Natural killer cell (primary cell): Measurements from ENCODE around the gene SGCA. TPM values are rescaled to one million over a fixed set of nuclear protein-coding genes. Genes with fewer than 3 reads are reported as not detected.

Experiments
- ATAC-seq, 3 donors: fragments of 150-1000 bp in 2 of 3; fragments of 200-7000 bp in 1 of 3; cut with Tn5 transposase; 1 replicate in 1 of 3; 2 replicates in 2 of 3; pipeline ENCODE4 v1.10.0; 2021; ENCODE audit warnings: mild to moderate bottlenecking in 2 of 3, moderate library complexity in 2 of 3
- DNase-seq, 2 donors: peaks; one replicate each; pipeline versions ENCODE4 v3.0.0 to v3.0.0-alpha.2; 2013 to 2021; ENCODE audit warnings: mixed read lengths in 1 of 2
- H3K27ac ChIP-seq: one replicate; pipeline ENCODE4 v1.5.1; 2013; ENCODE audit warnings: mild to moderate bottlenecking, low read length
- H3K27me3 ChIP-seq: one replicate; pipeline ENCODE4 v1.6.1; 2013; ENCODE audit warnings: low read length; ENCODE audit not compliant: control insufficient read depth, insufficient read depth
- H3K36me3 ChIP-seq: one replicate; pipeline ENCODE4 v1.6.1; 2013; ENCODE audit warnings: low read length; ENCODE audit not compliant: control insufficient read depth, insufficient read depth
- H3K4me1 ChIP-seq: one replicate; pipeline ENCODE4 v1.6.1; 2013; ENCODE audit warnings: low read length; ENCODE audit not compliant: control insufficient read depth, insufficient read depth
- H3K4me3 ChIP-seq: one replicate; pipeline ENCODE4 v1.5.1; 2013; ENCODE audit warnings: low read length
- H3K9me3 ChIP-seq: one replicate; pipeline ENCODE4 v1.6.1; 2013; ENCODE audit warnings: low read length; ENCODE audit not compliant: control insufficient read depth, insufficient read depth
- H3K27ac Mint-ChIP-seq, 2 donors: one replicate each; pipeline ENCODE4 v1.8.0; 2022; ENCODE audit warnings: mild to moderate bottlenecking in 2 of 2, mixed read lengths in 2 of 2, moderate library complexity in 1 of 2
- H3K27me3 Mint-ChIP-seq, 2 donors: one replicate each; pipeline ENCODE4 v1.8.0; 2022; ENCODE audit warnings: low read depth in 2 of 2, mixed read lengths in 2 of 2
- H3K36me3 Mint-ChIP-seq: one replicate; pipeline ENCODE4 v1.8.0; 2022; ENCODE audit warnings: mixed read lengths
- H3K4me1 Mint-ChIP-seq, 2 donors: one replicate each; pipeline ENCODE4 v1.8.0; 2022; ENCODE audit warnings: mixed read lengths in 2 of 2
- H3K4me3 Mint-ChIP-seq: one replicate; pipeline ENCODE4 v1.8.0; 2022; ENCODE audit warnings: mild to moderate bottlenecking, moderate library complexity, mixed read lengths
- H3K9me3 Mint-ChIP-seq, 2 donors: one replicate each; pipeline ENCODE4 v1.8.0; 2022; ENCODE audit warnings: mixed read lengths in 2 of 2
- WGBS: methylation state at CpG from one replicate; pipeline ENCODE4 v1.1.7; 2013; ENCODE audit warnings: missing lambda C conversion rate; ENCODE audit not compliant: insufficient coverage; 5-methylcytosine and 5-hydroxymethylcytosine counted together
- intact Hi-C: fragments of 100-400 bp; cut with micrococcal nuclease; formaldehyde crosslinking; loops from one replicate; pipeline ENCODE4 v1.14.2; 2022
- total RNA-seq, 4 donors: library from RNA; stranded (reverse); fragments of 120-200 nt in 1 of 4; gene quantifications; one replicate each; pipeline versions ENCODE4 v1.2.3 to v1.2.4, GENCODE V29; 2013 to 2022
- TF ChIP-seq, protein P1 (sequence below): fragments of 200-600 bp; IDR thresholded peaks from one replicate; pipeline ENCODE4 v1.8.0; 2022; ENCODE audit warnings: antibody characterized with exemption

SGCA gene
- total RNA-seq, 3 donors from 2014 or later (not counting 1 experiment from before 2014, with no cell fraction given) = not detected

DNA sequence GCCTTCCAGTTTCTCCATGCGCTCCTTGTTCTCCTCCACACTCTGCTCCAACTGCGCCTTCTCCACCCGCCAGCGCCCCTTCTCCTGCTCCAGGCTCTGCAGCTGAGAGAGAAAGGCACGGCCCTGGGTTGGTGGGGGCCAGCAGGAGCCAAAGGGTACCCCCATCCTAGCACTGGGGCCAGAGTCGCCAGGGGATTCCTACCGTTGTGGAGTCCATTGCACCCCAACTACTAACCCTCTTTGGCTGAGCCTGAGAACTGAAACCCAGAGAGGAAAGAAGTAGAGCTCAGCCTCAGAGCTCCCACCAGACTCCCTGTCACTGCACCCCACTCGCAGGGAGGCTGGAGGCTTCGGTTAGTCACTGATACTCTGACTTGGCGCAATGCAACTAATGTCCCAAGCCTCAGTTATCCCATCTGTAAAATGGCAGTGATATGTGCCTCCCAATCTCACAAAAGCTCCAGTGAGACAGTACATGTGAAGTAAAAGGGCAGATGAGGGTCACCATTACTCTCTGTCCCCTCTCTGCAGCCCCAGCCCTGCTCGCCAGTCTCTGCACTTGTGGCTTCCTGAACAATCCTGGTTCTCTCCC lies 29.6 kb upstream of the SGCA start:
- Histone ChIP-seq H3K4me3 (no peak overlapping the region), H3K27ac (no peak overlapping the region), H3K27me3 (no peaks in the 10 kb centered on the region), H3K4me1 (peaks cover 20% of the 10 kb centered on the region), H3K36me3 (peaks cover 69% of the 10 kb centered on the region), H3K9me3 (no peaks in the 10 kb centered on the region)
- intact Hi-C loops = no loop called here
- ATAC-seq (no peak), DNase-seq (no peak)
- Mint-ChIP-seq H3K36me3 (no peaks in the 10 kb centered on the region), H3K27ac (no peak overlapping the region), H3K9me3 (no peaks in the 10 kb centered on the region), H3K4me3 (no peak overlapping the region), H3K4me1 (peaks cover 23 to 55% of the 10 kb centered on the region in 2 donors), H3K27me3 (no peaks in the 10 kb centered on the region)
- 98% methylated on average over 11 of the region's 11 CpGs for WGBS
- TF ChIP-seq, protein P1, sequence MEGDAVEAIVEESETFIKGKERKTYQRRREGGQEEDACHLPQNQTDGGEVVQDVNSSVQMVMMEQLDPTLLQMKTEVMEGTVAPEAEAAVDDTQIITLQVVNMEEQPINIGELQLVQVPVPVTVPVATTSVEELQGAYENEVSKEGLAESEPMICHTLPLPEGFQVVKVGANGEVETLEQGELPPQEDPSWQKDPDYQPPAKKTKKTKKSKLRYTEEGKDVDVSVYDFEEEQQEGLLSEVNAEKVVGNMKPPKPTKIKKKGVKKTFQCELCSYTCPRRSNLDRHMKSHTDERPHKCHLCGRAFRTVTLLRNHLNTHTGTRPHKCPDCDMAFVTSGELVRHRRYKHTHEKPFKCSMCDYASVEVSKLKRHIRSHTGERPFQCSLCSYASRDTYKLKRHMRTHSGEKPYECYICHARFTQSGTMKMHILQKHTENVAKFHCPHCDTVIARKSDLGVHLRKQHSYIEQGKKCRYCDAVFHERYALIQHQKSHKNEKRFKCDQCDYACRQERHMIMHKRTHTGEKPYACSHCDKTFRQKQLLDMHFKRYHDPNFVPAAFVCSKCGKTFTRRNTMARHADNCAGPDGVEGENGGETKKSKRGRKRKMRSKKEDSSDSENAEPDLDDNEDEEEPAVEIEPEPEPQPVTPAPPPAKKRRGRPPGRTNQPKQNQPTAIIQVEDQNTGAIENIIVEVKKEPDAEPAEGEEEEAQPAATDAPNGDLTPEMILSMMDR = no peak

DNA sequence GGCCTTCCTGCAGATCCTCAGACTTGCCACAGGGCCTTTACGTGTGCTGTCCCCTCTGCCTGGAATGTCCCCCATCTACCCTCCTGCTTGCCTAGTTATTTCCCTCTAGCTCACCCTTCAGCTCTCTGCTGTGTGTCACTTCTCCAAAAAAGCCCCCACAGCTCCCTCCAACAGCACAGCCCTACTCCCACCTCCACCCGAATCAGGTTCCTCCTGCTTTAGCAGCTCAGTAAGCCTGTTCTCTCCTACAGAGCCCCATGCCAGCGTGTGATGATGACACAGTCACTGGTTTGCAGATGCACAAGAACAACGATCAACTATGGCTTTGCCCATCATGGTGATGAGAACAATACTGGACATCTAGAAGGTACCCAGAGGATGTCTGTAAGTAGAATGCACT lies 28.8 kb upstream of the SGCA start:
- Histone ChIP-seq H3K36me3 (peaks cover 73% of the 10 kb centered on the region), H3K4me3 (no peak overlapping the region), H3K9me3 (no peaks in the 10 kb centered on the region), H3K4me1 (peaks cover 28% of the 10 kb centered on the region), H3K27ac (no peak overlapping the region), H3K27me3 (no peaks in the 10 kb centered on the region)
- no peak for ATAC-seq
- Mint-ChIP-seq H3K36me3 (no peaks in the 10 kb centered on the region), H3K4me1 (peaks cover 26 to 55% of the 10 kb centered on the region in 2 donors), H3K27me3 (no peaks in the 10 kb centered on the region), H3K9me3 (no peaks in the 10 kb centered on the region), H3K27ac (peak overlapping the region in 1 of 2 donors; percentile 71), H3K4me3 (no peak overlapping the region)
- 96% methylated on average over 4 of the region's 4 CpGs for WGBS
- no peak for DNase-seq
- TF ChIP-seq, protein P1 = no peak
- intact Hi-C loops = no loop called here

DNA sequence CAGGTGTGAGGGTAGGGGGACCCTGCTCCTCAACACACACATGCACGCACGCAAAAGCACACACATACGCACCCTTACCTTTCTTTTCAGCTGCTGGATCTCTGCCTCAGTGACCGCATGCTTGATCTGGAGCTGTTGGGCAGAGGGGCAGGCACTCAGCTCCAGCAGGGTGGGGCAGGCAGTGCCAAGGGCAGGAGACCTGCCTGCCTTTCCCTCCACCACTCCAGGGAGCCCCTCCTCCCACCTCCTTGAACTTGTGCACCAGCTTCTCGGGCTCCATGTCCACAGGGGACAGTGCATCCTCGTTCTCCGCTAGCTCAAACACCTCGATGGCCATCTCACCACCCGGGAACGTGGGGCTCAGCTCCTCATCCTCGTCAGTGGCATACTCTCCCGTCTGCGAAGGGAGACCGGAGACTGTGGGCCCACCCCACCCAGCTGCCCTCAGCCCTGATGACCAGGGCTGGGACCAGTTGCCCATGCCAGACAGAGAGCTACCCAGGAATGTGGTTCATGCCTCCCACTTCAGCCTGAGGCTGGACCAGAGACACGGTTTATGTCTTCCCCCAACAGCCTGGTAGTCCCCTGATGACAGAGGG lies 26.5 kb upstream of the SGCA start:
- Mint-ChIP-seq H3K9me3 (no peaks in the 10 kb centered on the region), H3K36me3 (no peaks in the 10 kb centered on the region), H3K4me3 (no peak overlapping the region), H3K4me1 (peaks cover 48 to 72% of the 10 kb centered on the region in 2 donors), H3K27ac (peak overlapping the region; percentile 81 to 84), H3K27me3 (no peaks in the 10 kb centered on the region)
- H3K27me3 ChIP-seq = no peaks in the 10 kb centered on the region
- no peak overlapping the region for H3K4me3 ChIP-seq
- TF ChIP-seq, protein P1 = no peak
- DNase-seq (no peak), ATAC-seq (no peak)
- intact Hi-C loops = no loop called here
- H3K9me3 ChIP-seq = no peaks in the 10 kb centered on the region
- peaks cover 91% of the 10 kb centered on the region for H3K36me3 ChIP-seq
- H3K4me1 ChIP-seq = peaks cover 51% of the 10 kb centered on the region
- WGBS = 91% methylated on average over 15 of the region's 15 CpGs
- no peak overlapping the region for H3K27ac ChIP-seq
